GM21576 (cell line): Measurements from ENCODE around the gene PPP1R1A.
A peak's percentile ranks its signal among the peaks of the same experiment; 100 is the strongest.

Source experiments
- ATAC-seq: cut with Tn5 transposase; IDR thresholded peaks from one replicate; pipeline ENCODE4 v1.9.1; 2021; ENCODE audit warnings: mild to moderate bottlenecking, moderate library complexity; ENCODE audit not compliant: unreplicated experiment

PPP1R1A gene

GRCh38 chr12:54603872-54604271 is 15.4 kb upstream of the PPP1R1A start:
- ATAC-seq = no peak

- ATAC-seq = peak; percentile 92
These were observed 14.8 kb upstream of the PPP1R1A start for GRCh38 chr12:54603173-54603814.

GRCh38 chr12:54602661-54603060 is 14.2 kb upstream of the PPP1R1A start:
- ATAC-seq = no peak

- no peak for ATAC-seq
These were observed 13.4 kb upstream of the PPP1R1A start for GRCh38 chr12:54601841-54602240.

GRCh38 chr12:54598970-54599369 is 10.5 kb upstream of the PPP1R1A start:
- ATAC-seq = no peak

GRCh38 chr12:54596526-54596946 is 8.1 kb upstream of the PPP1R1A start:
- no peak for ATAC-seq

- no peak for ATAC-seq
These were observed 7.0 kb upstream of the PPP1R1A start for GRCh38 chr12:54595471-54595870.

GRCh38 chr12:54593725-54594124 is 5.3 kb upstream of the PPP1R1A start:
- no peak for ATAC-seq

- no peak for ATAC-seq
These were observed 4.7 kb upstream of the PPP1R1A start for GRCh38 chr12:54593135-54593534.

- ATAC-seq = no peak
These were observed 3.9 kb upstream of the PPP1R1A start for GRCh38 chr12:54592316-54592715.

- no peak for ATAC-seq
These were observed 2.6 kb upstream of the PPP1R1A start for GRCh38 chr12:54590978-54591591.

- ATAC-seq = no peak
These were observed 1.5 kb upstream of the PPP1R1A start for GRCh38 chr12:54589964-54590363.

- ATAC-seq = no peak
These were observed 420 bp upstream of the PPP1R1A start for GRCh38 chr12:54588890-54589267.

- no peak for ATAC-seq
These were observed 1.1 kb downstream of the PPP1R1A start for GRCh38 chr12:54587315-54587873.

- no peak for ATAC-seq
These were observed 1.8 kb downstream of the PPP1R1A start for GRCh38 chr12:54586620-54587019.

- ATAC-seq = no peak
These were observed 3.2 kb downstream of the PPP1R1A start for GRCh38 chr12:54585243-54585642.

- no peak for ATAC-seq
These were observed 4.3 kb downstream of the PPP1R1A start for GRCh38 chr12:54584128-54584527.

- ATAC-seq = no peak
These were observed 4.7 kb downstream of the PPP1R1A start for GRCh38 chr12:54583726-54584125.

GRCh38 chr12:54581412-54581811 is 7.0 kb downstream of the PPP1R1A start:
- ATAC-seq = no peak

GRCh38 chr12:54579696-54580333 is 8.6 kb downstream of the PPP1R1A start:
- ATAC-seq = peak; percentile 98

- peak; percentile 15 for ATAC-seq
These were observed 9.2 kb downstream of the PPP1R1A start for GRCh38 chr12:54579258-54579657.

GRCh38 chr12:54578778-54579177 is 9.7 kb downstream of the PPP1R1A start:
- ATAC-seq = no peak
